ENCODE data around the gene TRAIP.

The TRAIP gene

GRCh38 chr3:49889296-49889695, 32.9 kb upstream of the TRAIP start:
- Histone ChIP-seq H3K4me3 (ENCODE audit: low read length) (no peak overlapping the region), H3K27me3 (ENCODE audit: low read depth, low read length) (no peaks in the 10 kb centered on the region), H3K36me3 (replicated peaks; ENCODE audit: low read depth, low read length) (no peaks in the 10 kb centered on the region), H3K79me2 (ENCODE audit: low read length) (no peaks in the 10 kb centered on the region), H3K9ac (ENCODE audit: low read length) (no peak overlapping the region), H3K4me1 (ENCODE audit: low read length) (no peaks in the 10 kb centered on the region), H3K4me2 (ENCODE audit: low read length) (no peak overlapping the region), H3K9me3 (ENCODE audit: insufficient read depth, low read length) (no peaks in the 10 kb centered on the region), H4K20me1 (ENCODE audit: insufficient read depth, low read length) (no peaks in the 10 kb centered on the region), H3K27ac (ENCODE audit: low read length) (no peak overlapping the region), H2AFZ (ENCODE audit: low read depth, low read length) (no peak overlapping the region)
- TF ChIP-seq CTCF (IDR thresholded peaks at IDR 0.05; ENCODE audit: low read depth, low read length), result no peak
- no peak for TF ChIP-seq EZH2phosphoT487 (IDR thresholded peaks at IDR 0.05; ENCODE audit: low read depth)

- Histone ChIP-seq H3K4me2 (ENCODE audit: low read length) (no peak overlapping the region), H3K36me3 (replicated peaks; ENCODE audit: low read depth, low read length) (no peaks in the 10 kb centered on the region), H3K9me3 (ENCODE audit: insufficient read depth, low read length) (no peaks in the 10 kb centered on the region), H3K4me3 (ENCODE audit: low read length) (no peak overlapping the region), H3K79me2 (ENCODE audit: low read length) (no peaks in the 10 kb centered on the region), H3K27me3 (ENCODE audit: low read depth, low read length) (peaks cover 9% of the 10 kb centered on the region), H2AFZ (ENCODE audit: low read depth, low read length) (no peak overlapping the region), H3K9ac (ENCODE audit: low read length) (no peak overlapping the region), H3K27ac (ENCODE audit: low read length) (no peak overlapping the region), H3K4me1 (ENCODE audit: low read length) (no peaks in the 10 kb centered on the region), H4K20me1 (ENCODE audit: insufficient read depth, low read length) (no peaks in the 10 kb centered on the region)
- TF ChIP-seq CTCF (IDR thresholded peaks at IDR 0.05; ENCODE audit: low read depth, low read length), result no peak
- TF ChIP-seq EZH2phosphoT487 (IDR thresholded peaks at IDR 0.05; ENCODE audit: low read depth), result no peak
Observed at GRCh38 chr3:49886922-49887265, 30.5 kb upstream of the TRAIP start.

- Histone ChIP-seq H3K36me3 (replicated peaks; ENCODE audit: low read depth, low read length) (no peaks in the 10 kb centered on the region), H3K79me2 (ENCODE audit: low read length) (no peaks in the 10 kb centered on the region), H3K9ac (ENCODE audit: low read length) (no peak overlapping the region), H3K9me3 (ENCODE audit: insufficient read depth, low read length) (no peaks in the 10 kb centered on the region), H3K4me1 (ENCODE audit: low read length) (no peaks in the 10 kb centered on the region), H4K20me1 (ENCODE audit: insufficient read depth, low read length) (no peaks in the 10 kb centered on the region), H3K27me3 (ENCODE audit: low read depth, low read length) (peaks cover 11% of the 10 kb centered on the region), H3K4me2 (ENCODE audit: low read length) (no peak overlapping the region), H3K27ac (ENCODE audit: low read length) (no peak overlapping the region), H3K4me3 (ENCODE audit: low read length) (no peak overlapping the region), H2AFZ (ENCODE audit: low read depth, low read length) (no peak overlapping the region)
- no peak for TF ChIP-seq CTCF (IDR thresholded peaks at IDR 0.05; ENCODE audit: low read depth, low read length)
Observed at GRCh38 chr3:49883998-49884397, 27.6 kb upstream of the TRAIP start.

- no peak for TF ChIP-seq EZH2phosphoT487 (IDR thresholded peaks at IDR 0.05; ENCODE audit: low read depth)
- H4K20me1 ChIP-seq (ENCODE audit: insufficient read depth, low read length), result no peaks in the 10 kb centered on the region
- no peak overlapping the region for H3K9ac ChIP-seq (ENCODE audit: low read length)
- no peaks in the 10 kb centered on the region for H3K9me3 ChIP-seq (ENCODE audit: insufficient read depth, low read length)
- H3K79me2 ChIP-seq (ENCODE audit: low read length), result no peaks in the 10 kb centered on the region
- H3K36me3 ChIP-seq (replicated peaks; ENCODE audit: low read depth, low read length), result no peaks in the 10 kb centered on the region
- no peak overlapping the region for H3K27ac ChIP-seq (ENCODE audit: low read length)
- no peak overlapping the region for H3K4me3 ChIP-seq (ENCODE audit: low read length)
- no peaks in the 10 kb centered on the region for H3K4me1 ChIP-seq (ENCODE audit: low read length)
- no peak overlapping the region for H3K4me2 ChIP-seq (ENCODE audit: low read length)
- H3K27me3 ChIP-seq (ENCODE audit: low read depth, low read length), result peaks cover 11% of the 10 kb centered on the region
- no peak overlapping the region for H2AFZ ChIP-seq (ENCODE audit: low read depth, low read length)
Observed at GRCh38 chr3:49882166-49882565, 25.8 kb upstream of the TRAIP start.
